22Rv1 (cell line): ENCODE data around the gene C4orf50.

Experiments used
- H3K27ac ChIP-seq: fragments of 450-650 bp; 2 replicates; pipeline ENCODE4 v1.5.1; 2017
- ZFX ChIP-seq: fragments of 450-650 bp; IDR thresholded peaks from 2 replicates; pipeline ENCODE4 v1.6.1; 2017; ENCODE audit warnings: antibody characterized with exemption, borderline replicate concordance
- TF ChIP-seq, protein P1 (sequence below): fragments of 450-650 bp; IDR thresholded peaks from 2 replicates; pipeline ENCODE4 v1.5.1; 2017; ENCODE audit warnings: mild to moderate bottlenecking

The C4orf50 gene

GRCh38 chr4:5989236-5990225, 28.7 kb downstream of the C4orf50 start:
- H3K27ac ChIP-seq: no peak overlapping the region
- no peak for TF ChIP-seq ZFX
- TF ChIP-seq, protein P1, sequence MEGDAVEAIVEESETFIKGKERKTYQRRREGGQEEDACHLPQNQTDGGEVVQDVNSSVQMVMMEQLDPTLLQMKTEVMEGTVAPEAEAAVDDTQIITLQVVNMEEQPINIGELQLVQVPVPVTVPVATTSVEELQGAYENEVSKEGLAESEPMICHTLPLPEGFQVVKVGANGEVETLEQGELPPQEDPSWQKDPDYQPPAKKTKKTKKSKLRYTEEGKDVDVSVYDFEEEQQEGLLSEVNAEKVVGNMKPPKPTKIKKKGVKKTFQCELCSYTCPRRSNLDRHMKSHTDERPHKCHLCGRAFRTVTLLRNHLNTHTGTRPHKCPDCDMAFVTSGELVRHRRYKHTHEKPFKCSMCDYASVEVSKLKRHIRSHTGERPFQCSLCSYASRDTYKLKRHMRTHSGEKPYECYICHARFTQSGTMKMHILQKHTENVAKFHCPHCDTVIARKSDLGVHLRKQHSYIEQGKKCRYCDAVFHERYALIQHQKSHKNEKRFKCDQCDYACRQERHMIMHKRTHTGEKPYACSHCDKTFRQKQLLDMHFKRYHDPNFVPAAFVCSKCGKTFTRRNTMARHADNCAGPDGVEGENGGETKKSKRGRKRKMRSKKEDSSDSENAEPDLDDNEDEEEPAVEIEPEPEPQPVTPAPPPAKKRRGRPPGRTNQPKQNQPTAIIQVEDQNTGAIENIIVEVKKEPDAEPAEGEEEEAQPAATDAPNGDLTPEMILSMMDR: no peak

GRCh38 chr4:5988086-5988845, 30.0 kb downstream of the C4orf50 start:
- no peak overlapping the region for H3K27ac ChIP-seq
- no peak for TF ChIP-seq ZFX
- TF ChIP-seq, protein P1: no peak

- TF ChIP-seq, protein P1: no peak
- no peak for TF ChIP-seq ZFX
- H3K27ac ChIP-seq: no peak overlapping the region
Measured at GRCh38 chr4:5984843-5985242, 33.4 kb downstream of the C4orf50 start.

- TF ChIP-seq, protein P1: no peak
- no peak for TF ChIP-seq ZFX
- no peak overlapping the region for H3K27ac ChIP-seq
Measured at GRCh38 chr4:5982156-5982973, 35.9 kb downstream of the C4orf50 start.

- TF ChIP-seq ZFX: no peak
- TF ChIP-seq, protein P1: no peak
- no peak overlapping the region for H3K27ac ChIP-seq
Measured at GRCh38 chr4:5980436-5981155, 37.6 kb downstream of the C4orf50 start.

DNA sequence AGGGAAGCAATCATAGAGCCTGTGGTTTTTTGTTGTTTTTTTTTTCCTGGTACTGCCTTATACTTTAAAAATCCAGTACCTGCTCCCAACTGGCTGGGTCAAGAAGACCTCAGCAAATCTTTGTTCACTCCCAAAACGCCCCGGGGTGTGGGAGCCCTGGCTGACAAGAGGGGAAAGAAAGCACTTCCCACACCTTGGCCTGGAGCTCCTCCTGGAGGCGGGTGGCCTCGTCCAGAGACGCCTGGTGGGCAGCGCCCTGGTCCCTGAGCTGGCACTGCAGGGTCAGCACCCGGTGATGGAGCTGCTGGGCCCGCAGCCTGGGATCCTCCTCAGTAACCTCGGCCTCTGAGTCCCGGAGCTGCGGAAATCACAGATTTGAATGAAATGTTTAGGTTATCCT, 38.2 kb downstream of the C4orf50 start:
- TF ChIP-seq, protein P1: peak; percentile 29
- TF ChIP-seq ZFX: no peak

More for the DNA sequence above, 38.2 kb downstream of the C4orf50 start:
- no peak overlapping the region for H3K27ac ChIP-seq
